Right lobe of liver (tissue), 4 donors: ENCODE data around the gene IGF1R.

Experiments used
- CTCF ChIP-seq, 4 donors: fragments of 200-600 bp in 3 of 4; fragments of 450-650 bp in 1 of 4; IDR thresholded peaks; one replicate each; pipeline versions ENCODE4 v1.5.1 to v1.8.0; 2016 to 2022; ENCODE audit warnings: antibody characterized with exemption in 4 of 4, mild to moderate bottlenecking in 2 of 4
- POLR2A ChIP-seq: fragments of 450-650 bp; IDR thresholded peaks from one replicate; pipeline ENCODE4 v1.6.1; 2017; ENCODE audit warnings: antibody characterized with exemption, mild to moderate bottlenecking
- donor health status: DM: no; HTN: no; CAD: no.
- donor health status: DM: no; HTN: no; CAD: no.
- donor health status: DM: no; HTN: yes; CAD: no.

- TF ChIP-seq CTCF (IDR thresholded peaks at IDR 0.05) (no peak), POLR2A (no peak)
Observed at GRCh38 chr15:98809273-98809672, 160.9 kb downstream of the IGF1R start.
